ENCODE data around the gene NPFFR2.

- TF ChIP-seq POLR2AphosphoS5 (IDR thresholded peaks at IDR 0.05; ENCODE audit: low read depth, low read length), result no peak
- no peak for TF ChIP-seq SPI1 (IDR thresholded peaks at IDR 0.05; ENCODE audit: low read depth, low read length)
- no peak for TF ChIP-seq POLR2A (IDR thresholded peaks at IDR 0.05; ENCODE audit: low read depth, low read length)
- no peak for TF ChIP-seq TAF1 (IDR thresholded peaks at IDR 0.05; ENCODE audit: low read depth, low read length)
- TF ChIP-seq PAX5 (IDR thresholded peaks at IDR 0.05; ENCODE audit: insufficient read depth, low read length, severe bottlenecking), result no peak
Measured at GRCh38 chr4:72109364-72109763, 77.6 kb downstream of the NPFFR2 start.
